ENCODE results near the gene KIAA1328. TPM values are rescaled to one million over a fixed set of nuclear protein-coding genes. Genes with fewer than 3 reads are reported as not detected.

KIAA1328 gene
- total and polyA plus RNA-seq, 4 donors, result 0.95 to 7.4 (median 2.9) TPM

- DNase-seq (ENCODE audit: low spot score), result no peak
- H3K4me3 ChIP-seq (ENCODE audit: low read depth in 1 of 3, low read length in 3 of 3), result no peak overlapping the region
- TF ChIP-seq ZBTB33 (IDR thresholded peaks at IDR 0.05), result no peak
- TF ChIP-seq ATF3 (IDR thresholded peaks at IDR 0.05), result no peak
- no peak for TF ChIP-seq FOXA2 (IDR thresholded peaks at IDR 0.05)
- no peak for TF ChIP-seq HNF4G (IDR thresholded peaks at IDR 0.05)
- no peak for TF ChIP-seq TAF1 (conservative IDR thresholded peaks at IDR 0.05)
- TF ChIP-seq RAD21 (IDR thresholded peaks at IDR 0.05), result no peak
- TF ChIP-seq, protein P1, sequence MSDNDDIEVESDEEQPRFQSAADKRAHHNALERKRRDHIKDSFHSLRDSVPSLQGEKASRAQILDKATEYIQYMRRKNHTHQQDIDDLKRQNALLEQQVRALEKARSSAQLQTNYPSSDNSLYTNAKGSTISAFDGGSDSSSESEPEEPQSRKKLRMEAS (IDR thresholded peaks at IDR 0.05), result no peak
- no peak for TF ChIP-seq NR2F2 (IDR thresholded peaks at IDR 0.05)
- TF ChIP-seq EGR1 (IDR thresholded peaks at IDR 0.05; ENCODE audit: low read depth in 2 of 2), result no peak
- TF ChIP-seq HNF4A (conservative IDR thresholded peaks at IDR 0.05), result no peak
- no peak for TF ChIP-seq YY1 (IDR thresholded peaks at IDR 0.05)
- no peak for TF ChIP-seq FOXA1 (IDR thresholded peaks at IDR 0.05)
- no peak for TF ChIP-seq GABPA (IDR thresholded peaks at IDR 0.05 in 1 of 2, conservative IDR thresholded peaks at IDR 0.05 in 1 of 2)
- TF ChIP-seq RXRA (IDR thresholded peaks at IDR 0.05), result no peak
- TF ChIP-seq SP1 (IDR thresholded peaks at IDR 0.05), result no peak
- TF ChIP-seq, protein P2, sequence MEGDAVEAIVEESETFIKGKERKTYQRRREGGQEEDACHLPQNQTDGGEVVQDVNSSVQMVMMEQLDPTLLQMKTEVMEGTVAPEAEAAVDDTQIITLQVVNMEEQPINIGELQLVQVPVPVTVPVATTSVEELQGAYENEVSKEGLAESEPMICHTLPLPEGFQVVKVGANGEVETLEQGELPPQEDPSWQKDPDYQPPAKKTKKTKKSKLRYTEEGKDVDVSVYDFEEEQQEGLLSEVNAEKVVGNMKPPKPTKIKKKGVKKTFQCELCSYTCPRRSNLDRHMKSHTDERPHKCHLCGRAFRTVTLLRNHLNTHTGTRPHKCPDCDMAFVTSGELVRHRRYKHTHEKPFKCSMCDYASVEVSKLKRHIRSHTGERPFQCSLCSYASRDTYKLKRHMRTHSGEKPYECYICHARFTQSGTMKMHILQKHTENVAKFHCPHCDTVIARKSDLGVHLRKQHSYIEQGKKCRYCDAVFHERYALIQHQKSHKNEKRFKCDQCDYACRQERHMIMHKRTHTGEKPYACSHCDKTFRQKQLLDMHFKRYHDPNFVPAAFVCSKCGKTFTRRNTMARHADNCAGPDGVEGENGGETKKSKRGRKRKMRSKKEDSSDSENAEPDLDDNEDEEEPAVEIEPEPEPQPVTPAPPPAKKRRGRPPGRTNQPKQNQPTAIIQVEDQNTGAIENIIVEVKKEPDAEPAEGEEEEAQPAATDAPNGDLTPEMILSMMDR (IDR thresholded peaks at IDR 0.05; ENCODE audit: low read depth, low read length, missing input control), result no peak
- no peak overlapping the region for H3K27ac ChIP-seq (ENCODE audit: low read depth in 1 of 2, low read length in 2 of 2)
- H3K27me3 ChIP-seq (ENCODE audit: control insufficient read depth in 4 of 4, insufficient read depth in 4 of 4, low read length in 3 of 4), result peaks cover 0 to 2% (median 0%) of the 10 kb centered on the region in 4 donors
- H3K9me3 ChIP-seq (ENCODE audit: control insufficient read depth in 4 of 4, low read length in 3 of 4), result no peaks in the 10 kb centered on the region
- H3K36me3 ChIP-seq (ENCODE audit: control insufficient read depth in 4 of 4, insufficient read depth in 3 of 4, low read depth in 1 of 4, low read length in 3 of 4), result no peaks in the 10 kb centered on the region
- H3K4me1 ChIP-seq (ENCODE audit: control insufficient read depth in 4 of 4, insufficient read depth in 4 of 4, low read length in 3 of 4), result peaks cover 0 to 2% (median 0%) of the 10 kb centered on the region in 4 donors
- no peak overlapping the region for H3K9ac ChIP-seq (ENCODE audit: low read depth in 1 of 2, low read length in 2 of 2)
- 86% methylated on average over 10 of the region's 10 CpGs for WGBS
Observed at GRCh38 chr18:37247497-37248161, 418.7 kb downstream of the KIAA1328 start.

GRCh38 chr18:37248281-37248680 lies 419.4 kb downstream of the KIAA1328 start:
- no peak overlapping the region for H3K4me3 ChIP-seq (ENCODE audit: low read depth in 1 of 3, low read length in 3 of 3)
- H3K36me3 ChIP-seq (ENCODE audit: control insufficient read depth in 4 of 4, insufficient read depth in 3 of 4, low read depth in 1 of 4, low read length in 3 of 4), result no peaks in the 10 kb centered on the region
- no peaks in the 10 kb centered on the region for H3K9me3 ChIP-seq (ENCODE audit: control insufficient read depth in 4 of 4, low read length in 3 of 4)
- WGBS, result 87% methylated on average over 5 of the region's 5 CpGs
- DNase-seq (ENCODE audit: low spot score), result no peak
- H3K4me1 ChIP-seq (ENCODE audit: control insufficient read depth in 4 of 4, insufficient read depth in 4 of 4, low read length in 3 of 4), result peaks cover 0 to 2% (median 0%) of the 10 kb centered on the region in 4 donors
- H3K27ac ChIP-seq (ENCODE audit: low read depth in 1 of 2, low read length in 2 of 2), result no peak overlapping the region
- H3K9ac ChIP-seq (ENCODE audit: low read depth in 1 of 2, low read length in 2 of 2), result no peak overlapping the region
- peaks cover 0 to 2% (median 0%) of the 10 kb centered on the region in 4 donors for H3K27me3 ChIP-seq (ENCODE audit: control insufficient read depth in 4 of 4, insufficient read depth in 4 of 4, low read length in 3 of 4)
- TF ChIP-seq GABPA (IDR thresholded peaks at IDR 0.05 in 1 of 2, conservative IDR thresholded peaks at IDR 0.05 in 1 of 2) (no peak), RAD21 (IDR thresholded peaks at IDR 0.05) (no peak), ZBTB33 (IDR thresholded peaks at IDR 0.05) (no peak), RXRA (IDR thresholded peaks at IDR 0.05) (no peak), FOXA2 (IDR thresholded peaks at IDR 0.05) (no peak), ATF3 (IDR thresholded peaks at IDR 0.05) (no peak), YY1 (IDR thresholded peaks at IDR 0.05) (no peak), HNF4G (IDR thresholded peaks at IDR 0.05) (no peak), FOXA1 (IDR thresholded peaks at IDR 0.05) (no peak), HNF4A (conservative IDR thresholded peaks at IDR 0.05) (no peak), JUND (IDR thresholded peaks at IDR 0.05) (no peak), TAF1 (conservative IDR thresholded peaks at IDR 0.05) (no peak)
- TF ChIP-seq, protein P2 (IDR thresholded peaks at IDR 0.05; ENCODE audit: low read depth, low read length, missing input control), result no peak
- TF ChIP-seq, protein P3, sequence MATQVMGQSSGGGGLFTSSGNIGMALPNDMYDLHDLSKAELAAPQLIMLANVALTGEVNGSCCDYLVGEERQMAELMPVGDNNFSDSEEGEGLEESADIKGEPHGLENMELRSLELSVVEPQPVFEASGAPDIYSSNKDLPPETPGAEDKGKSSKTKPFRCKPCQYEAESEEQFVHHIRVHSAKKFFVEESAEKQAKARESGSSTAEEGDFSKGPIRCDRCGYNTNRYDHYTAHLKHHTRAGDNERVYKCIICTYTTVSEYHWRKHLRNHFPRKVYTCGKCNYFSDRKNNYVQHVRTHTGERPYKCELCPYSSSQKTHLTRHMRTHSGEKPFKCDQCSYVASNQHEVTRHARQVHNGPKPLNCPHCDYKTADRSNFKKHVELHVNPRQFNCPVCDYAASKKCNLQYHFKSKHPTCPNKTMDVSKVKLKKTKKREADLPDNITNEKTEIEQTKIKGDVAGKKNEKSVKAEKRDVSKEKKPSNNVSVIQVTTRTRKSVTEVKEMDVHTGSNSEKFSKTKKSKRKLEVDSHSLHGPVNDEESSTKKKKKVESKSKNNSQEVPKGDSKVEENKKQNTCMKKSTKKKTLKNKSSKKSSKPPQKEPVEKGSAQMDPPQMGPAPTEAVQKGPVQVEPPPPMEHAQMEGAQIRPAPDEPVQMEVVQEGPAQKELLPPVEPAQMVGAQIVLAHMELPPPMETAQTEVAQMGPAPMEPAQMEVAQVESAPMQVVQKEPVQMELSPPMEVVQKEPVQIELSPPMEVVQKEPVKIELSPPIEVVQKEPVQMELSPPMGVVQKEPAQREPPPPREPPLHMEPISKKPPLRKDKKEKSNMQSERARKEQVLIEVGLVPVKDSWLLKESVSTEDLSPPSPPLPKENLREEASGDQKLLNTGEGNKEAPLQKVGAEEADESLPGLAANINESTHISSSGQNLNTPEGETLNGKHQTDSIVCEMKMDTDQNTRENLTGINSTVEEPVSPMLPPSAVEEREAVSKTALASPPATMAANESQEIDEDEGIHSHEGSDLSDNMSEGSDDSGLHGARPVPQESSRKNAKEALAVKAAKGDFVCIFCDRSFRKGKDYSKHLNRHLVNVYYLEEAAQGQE (IDR thresholded peaks at IDR 0.05), result no peak
